H9 (cell line): ENCODE data around the gene BEND7. TPM values are rescaled to one million over a fixed set of nuclear protein-coding genes. Genes with fewer than 3 reads are reported as not detected.

Experiments used
- DNase-seq: peaks from one replicate; pipeline ENCODE4 v3.0.0-alpha.2; 2017
- H2AFZ ChIP-seq: one replicate; pipeline ENCODE4 v1.6.1; 2013; ENCODE audit warnings: mild to moderate bottlenecking, low read length, control low read depth, moderate library complexity
- H2AK5ac ChIP-seq: 2 replicates; pipeline ENCODE4 v1.6.1; 2013; ENCODE audit warnings: low read length, control low read depth, mixed read lengths; ENCODE audit not compliant: insufficient read length
- H2BK120ac ChIP-seq: one replicate; pipeline ENCODE4 v1.6.1; 2013; ENCODE audit warnings: low read depth, mild to moderate bottlenecking, low read length, control low read depth, inconsistent platforms; ENCODE audit not compliant: poor library complexity, severe bottlenecking
- H2BK12ac ChIP-seq: 2 replicates; pipeline ENCODE4 v1.6.1; 2013; ENCODE audit warnings: low read length, control low read depth, mixed read lengths, low read depth; ENCODE audit not compliant: insufficient read length
- H2BK15ac ChIP-seq: 2 replicates; pipeline ENCODE4 v1.6.1; 2013; ENCODE audit warnings: low read depth, low read length, control low read depth
- H2BK20ac ChIP-seq: one replicate; pipeline ENCODE4 v1.6.1; 2013; ENCODE audit warnings: low read depth, mild to moderate bottlenecking, low read length, control low read depth, inconsistent platforms; ENCODE audit not compliant: poor library complexity, severe bottlenecking
- H2BK5ac ChIP-seq: 2 replicates; pipeline ENCODE4 v1.6.1; 2013; ENCODE audit warnings: low read length, control low read depth, mixed read lengths; ENCODE audit not compliant: insufficient read length
- H3K14ac ChIP-seq: 2 replicates; pipeline ENCODE4 v1.6.1; 2013; ENCODE audit warnings: low read length, control low read depth; ENCODE audit not compliant: insufficient read depth
- H3K18ac ChIP-seq: 2 replicates; pipeline ENCODE4 v1.6.1; 2013; ENCODE audit warnings: low read depth, mild to moderate bottlenecking, mixed read lengths, low read length, control low read depth; ENCODE audit not compliant: insufficient read length
- H3K23ac ChIP-seq: 2 replicates; pipeline ENCODE4 v1.6.1; 2013; ENCODE audit warnings: low read length, control low read depth, mixed read lengths, low read depth; ENCODE audit not compliant: insufficient read length
- H3K23me2 ChIP-seq: 2 replicates; pipeline ENCODE4 v1.6.1; 2013; ENCODE audit warnings: low read depth, mild to moderate bottlenecking, mixed read lengths, low read length, control low read depth; ENCODE audit not compliant: insufficient read length, poor library complexity, severe bottlenecking
- H3K27ac ChIP-seq: 2 replicates; pipeline ENCODE4 v1.5.1; 2013; ENCODE audit warnings: low read length, control low read depth, mixed read lengths, low read depth; ENCODE audit not compliant: insufficient read length
- H3K27me3 ChIP-seq: 2 replicates; pipeline ENCODE4 v1.6.1; 2013; ENCODE audit warnings: low read length, control low read depth, inconsistent platforms; ENCODE audit not compliant: insufficient read depth
- H3K4ac ChIP-seq: 2 replicates; pipeline ENCODE4 v1.6.1; 2013; ENCODE audit warnings: low read depth, mild to moderate bottlenecking, control low read depth, inconsistent platforms, low read length, moderate library complexity
- H3K4me1 ChIP-seq: 2 replicates; pipeline ENCODE4 v1.6.1; 2013; ENCODE audit warnings: low read length, control low read depth, inconsistent platforms; ENCODE audit not compliant: insufficient read depth
- H3K4me2 ChIP-seq: 2 replicates; pipeline ENCODE4 v1.6.1; 2013; ENCODE audit warnings: low read length, control low read depth, mixed read lengths; ENCODE audit not compliant: insufficient read length, insufficient read depth
- H3K56ac ChIP-seq: 2 replicates; pipeline ENCODE4 v1.6.1; 2013; ENCODE audit warnings: low read depth, mild to moderate bottlenecking, mixed read lengths, low read length, control low read depth; ENCODE audit not compliant: insufficient read length
- H3K79me1 ChIP-seq: 2 replicates; pipeline ENCODE4 v1.6.1; 2013; ENCODE audit warnings: low read depth, mild to moderate bottlenecking, moderate library complexity, low read length, control low read depth, inconsistent platforms; ENCODE audit not compliant: insufficient read depth, poor library complexity, severe bottlenecking
- H3K79me2 ChIP-seq: 2 replicates; pipeline ENCODE4 v1.6.1; 2013; ENCODE audit warnings: low read length, control low read depth, inconsistent platforms; ENCODE audit not compliant: insufficient read depth
- H3K9ac ChIP-seq: 2 replicates; pipeline ENCODE4 v1.6.1; 2013; ENCODE audit warnings: low read length, control low read depth, mixed read lengths; ENCODE audit not compliant: insufficient read length; ENCODE audit errors: extremely low read depth
- H3K9me3 ChIP-seq: one replicate; pipeline ENCODE4 v1.6.1; 2013; ENCODE audit warnings: low read depth, low read length, inconsistent platforms; ENCODE audit not compliant: control insufficient read depth
- H3T11ph ChIP-seq: one replicate; pipeline ENCODE4 v1.6.1; 2013; ENCODE audit warnings: mild to moderate bottlenecking, low read length, control low read depth, inconsistent platforms
- H4K20me1 ChIP-seq: one replicate; pipeline ENCODE4 v1.6.1; 2013; ENCODE audit not compliant: control insufficient read depth, insufficient read length, insufficient read depth
- H4K5ac ChIP-seq: 2 replicates; pipeline ENCODE4 v1.6.1; 2013; ENCODE audit warnings: low read depth, mild to moderate bottlenecking, mixed read lengths, low read length, control low read depth; ENCODE audit not compliant: insufficient read length
- H4K8ac ChIP-seq: replicated peaks from 2 replicates; pipeline ENCODE4 v1.6.1; 2013; ENCODE audit warnings: low read length, control low read depth, mixed read lengths, low read depth; ENCODE audit not compliant: insufficient read length
- H4K91ac ChIP-seq: 2 replicates; pipeline ENCODE4 v1.6.1; 2013; ENCODE audit warnings: low read depth, mild to moderate bottlenecking, moderate library complexity, mixed read lengths, low read length, control low read depth; ENCODE audit not compliant: insufficient read length
- H3K27ac Mint-ChIP-seq, 3 experiments: 2 replicates in 2 of 3; 3 replicates in 1 of 3; pipeline ENCODE4 v1.8.0; 2020 to 2021; ENCODE audit warnings: mixed read lengths in 3 of 3, mild to moderate bottlenecking in 1 of 3, moderate library complexity in 1 of 3
- H3K27me3 Mint-ChIP-seq: 2 replicates; pipeline ENCODE4 v1.8.0; 2021; ENCODE audit warnings: low read depth, mild to moderate bottlenecking, moderate library complexity, mixed read lengths
- H3K36me3 Mint-ChIP-seq, 3 experiments: 2 replicates in 2 of 3; 3 replicates in 1 of 3; pipeline ENCODE4 v1.8.0; 2020 to 2021; ENCODE audit warnings: low read depth in 3 of 3, mixed read lengths in 3 of 3; ENCODE audit not compliant: insufficient read depth in 1 of 3
- H3K4me1 Mint-ChIP-seq, 2 experiments: 2 replicates each; pipeline ENCODE4 v1.8.0; 2020; ENCODE audit warnings: mixed read lengths in 2 of 2
- H3K4me3 Mint-ChIP-seq, 2 experiments: 2 replicates in 1 of 2; 3 replicates in 1 of 2; pipeline ENCODE4 v1.8.0; 2020 to 2021; ENCODE audit warnings: mild to moderate bottlenecking in 2 of 2, mixed read lengths in 2 of 2, moderate library complexity in 1 of 2
- H3K9me3 Mint-ChIP-seq, 2 experiments: 2 replicates in 1 of 2; 3 replicates in 1 of 2; pipeline ENCODE4 v1.8.0; 2020; ENCODE audit warnings: mild to moderate bottlenecking in 2 of 2, mixed read lengths in 2 of 2, moderate library complexity in 1 of 2
- WGBS: extraction: QIAGEN DNeasy Blood & Tissue Kit; methylation state at CpG from one replicate; pipeline ENCODE4 v1.1.7; 2013; ENCODE audit warnings: missing lambda C conversion rate, low lambda C conversion rate, mixed read lengths; ENCODE audit not compliant: insufficient read length; ENCODE audit errors: extremely low coverage; 5-methylcytosine and 5-hydroxymethylcytosine counted together
- total RNA-seq: library from RNA; stranded (reverse); gene quantifications from 2 replicates; pipeline ENCODE4 v1.2.1, GENCODE V29; 2021
- TF ChIP-seq, protein P1 (sequence below): fragments of 200-600 bp; sonication (generic); conservative IDR thresholded peaks from 3 replicates; pipeline ENCODE4 v1.8.0; 2021; ENCODE audit warnings: antibody characterized with exemption, mild to moderate bottlenecking

BEND7 gene
- total RNA-seq, 1 experiment from 2014 or later: 17.7 TPM

DNA sequence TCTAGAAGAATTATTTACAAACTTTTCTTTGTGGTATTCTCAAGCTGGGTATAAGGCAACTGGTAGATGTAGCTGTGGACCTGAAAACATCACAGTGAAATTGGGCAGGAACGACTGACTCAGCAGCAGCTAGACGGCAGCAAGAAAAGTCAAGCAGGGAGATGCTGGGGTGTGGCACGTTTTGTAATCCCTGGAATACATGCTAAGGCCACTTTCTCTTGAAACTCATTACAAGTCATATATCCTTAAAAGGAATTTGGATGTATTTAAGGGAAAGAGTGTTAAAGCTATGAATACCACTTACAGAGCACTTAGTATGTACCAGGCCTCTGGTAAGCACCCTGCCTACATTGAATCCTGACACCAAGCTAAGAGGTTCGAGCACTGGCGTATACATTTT is 17.4 kb downstream of the BEND7 start:
- no peak overlapping the region for H4K8ac ChIP-seq
- no peak overlapping the region for H2BK12ac ChIP-seq
- H3K9me3 ChIP-seq: no peaks in the 10 kb centered on the region
- H3K27ac ChIP-seq: no peak overlapping the region
- no peak overlapping the region for H3K27ac Mint-ChIP-seq
- no peak overlapping the region for H2AK5ac ChIP-seq
- H3K79me1 ChIP-seq: no peaks in the 10 kb centered on the region
- no peak overlapping the region for H3K18ac ChIP-seq
- H2BK5ac ChIP-seq: no peak overlapping the region
- no peak overlapping the region for H3K14ac ChIP-seq
- no peak overlapping the region for H2BK15ac ChIP-seq
- H3K4me1 ChIP-seq: no peaks in the 10 kb centered on the region
- H3K27me3 Mint-ChIP-seq: no peaks in the 10 kb centered on the region
- no peak overlapping the region for H3K9ac ChIP-seq
- H3K56ac ChIP-seq: no peak overlapping the region
- H4K5ac ChIP-seq: no peak overlapping the region
- H3K4me3 Mint-ChIP-seq: no peak overlapping the region
- no peak overlapping the region for H2BK20ac ChIP-seq
- H3K4me2 ChIP-seq: no peak overlapping the region
- no CpG with 5 or more reads among the region's 5 CpGs for WGBS
- TF ChIP-seq, protein P1, sequence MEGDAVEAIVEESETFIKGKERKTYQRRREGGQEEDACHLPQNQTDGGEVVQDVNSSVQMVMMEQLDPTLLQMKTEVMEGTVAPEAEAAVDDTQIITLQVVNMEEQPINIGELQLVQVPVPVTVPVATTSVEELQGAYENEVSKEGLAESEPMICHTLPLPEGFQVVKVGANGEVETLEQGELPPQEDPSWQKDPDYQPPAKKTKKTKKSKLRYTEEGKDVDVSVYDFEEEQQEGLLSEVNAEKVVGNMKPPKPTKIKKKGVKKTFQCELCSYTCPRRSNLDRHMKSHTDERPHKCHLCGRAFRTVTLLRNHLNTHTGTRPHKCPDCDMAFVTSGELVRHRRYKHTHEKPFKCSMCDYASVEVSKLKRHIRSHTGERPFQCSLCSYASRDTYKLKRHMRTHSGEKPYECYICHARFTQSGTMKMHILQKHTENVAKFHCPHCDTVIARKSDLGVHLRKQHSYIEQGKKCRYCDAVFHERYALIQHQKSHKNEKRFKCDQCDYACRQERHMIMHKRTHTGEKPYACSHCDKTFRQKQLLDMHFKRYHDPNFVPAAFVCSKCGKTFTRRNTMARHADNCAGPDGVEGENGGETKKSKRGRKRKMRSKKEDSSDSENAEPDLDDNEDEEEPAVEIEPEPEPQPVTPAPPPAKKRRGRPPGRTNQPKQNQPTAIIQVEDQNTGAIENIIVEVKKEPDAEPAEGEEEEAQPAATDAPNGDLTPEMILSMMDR: no peak
- no peaks in the 10 kb centered on the region for H3K4me1 Mint-ChIP-seq
- no peak for DNase-seq
- H4K20me1 ChIP-seq: peaks cover 2% of the 10 kb centered on the region
- no peak overlapping the region for H2BK120ac ChIP-seq
- no peak overlapping the region for H3K4ac ChIP-seq
- H3K9me3 Mint-ChIP-seq: no peaks in the 10 kb centered on the region
- no peak overlapping the region for H3K23ac ChIP-seq
- H3K27me3 ChIP-seq: no peaks in the 10 kb centered on the region
- H3K36me3 Mint-ChIP-seq: no peaks in the 10 kb centered on the region
- no peak overlapping the region for H2AFZ ChIP-seq
- no peak overlapping the region for H4K91ac ChIP-seq
- H3K79me2 ChIP-seq: no peaks in the 10 kb centered on the region
- no peak overlapping the region for H3T11ph ChIP-seq
- H3K23me2 ChIP-seq: no peaks in the 10 kb centered on the region
